HCT116 (cell line): ENCODE data around the gene ACMSD. TPM values are rescaled to one million over a fixed set of nuclear protein-coding genes. Genes with fewer than 3 reads are reported as not detected.

Experiments used
- ATAC-seq: fragments of 200-7000 bp; cut with Tn5 transposase; 2 replicates; pipeline ENCODE4 v1.9.1; 2020; ENCODE audit warnings: mild to moderate bottlenecking, moderate library complexity
- BruUV-seq: library from RNA; stranded (reverse); fragments of 400-500 nt; replicated peaks from 2 replicates; lab custom pipeline; 2021; lab: Mats Ljungman, UMichigan
- CTCF ChIA-PET: fragments of 300-600 bp; sonication (Branson Sonifier 250); formaldehyde crosslinking; loops from one replicate; lab custom pipeline; 2021; ENCODE audit warnings: antibody characterized with exemption; lab: Charles Lee
- POLR2A ChIA-PET: fragments of 300-600, 350-600 bp; sonication (Branson Sonifier 250); formaldehyde crosslinking; loops from one replicate; lab custom pipeline; 2021; ENCODE audit warnings: antibody characterized with exemption; lab: Charles Lee
- RAD21 ChIA-PET, 2 experiments: fragments of 300-600 bp; sonication (Branson Sonifier 250); formaldehyde crosslinking; loops; one replicate each; lab custom pipeline; 2023; ENCODE audit warnings: low total read pairs in 2 of 2; ENCODE audit not compliant: uncharacterized antibody in 2 of 2, unreplicated experiment in 2 of 2, low non-redundant PET in 1 of 2; lab: Charles Lee
- DNase-seq: peaks from one replicate; pipeline ENCODE4 v3.0.0-alpha.2; 2010; ENCODE audit warnings: low read depth, low spot score
- H2AFZ ChIP-seq: fragments of 200-600 bp; shearing (Covaris generic), sonication (generic); 2 replicates; pipeline ENCODE4 v1.6.1; 2017; ENCODE audit warnings: low read depth, mixed run types, mixed read lengths, antibody characterized with exemption, low read length; ENCODE audit not compliant: poor library complexity, severe bottlenecking
- H3K27ac ChIP-seq: 2 replicates; pipeline ENCODE4 v1.5.1; 2012; ENCODE audit warnings: low read depth, low read length
- H3K27me3 ChIP-seq: fragments of 200-600 bp; sonication (generic); 2 replicates; pipeline ENCODE4 v1.6.1; 2016; ENCODE audit warnings: mixed run types, low read length, mixed read lengths; ENCODE audit not compliant: insufficient read depth
- H3K36me3 ChIP-seq, 2 experiments: fragments of 200-500 bp in 1 of 2; fragments of 200-600 bp in 1 of 2; sonication (Bioruptor generic) in 1 of 2; sonication (generic) in 1 of 2; 2 replicates each; pipeline versions ENCODE4 v1.5.1 to v1.6.1; 2014 to 2016; ENCODE audit warnings: low read length in 2 of 2, inconsistent platforms in 1 of 2, mixed read lengths in 1 of 2, mixed run types in 1 of 2; ENCODE audit not compliant: insufficient read depth in 2 of 2, control insufficient read depth in 1 of 2
- H3K4me1 ChIP-seq, 2 experiments: fragments of 200-600 bp in 1 of 2; sonication (generic) in 1 of 2; 2 replicates each; pipeline versions ENCODE4 v1.5.1 to v1.6.1; 2012 to 2017; ENCODE audit warnings: low read length in 2 of 2, inconsistent platforms in 1 of 2, mild to moderate bottlenecking in 1 of 2, mixed read lengths in 1 of 2, mixed run types in 1 of 2, moderate library complexity in 1 of 2; ENCODE audit not compliant: insufficient read depth in 2 of 2, control insufficient read depth in 1 of 2
- H3K4me2 ChIP-seq: fragments of 200-600 bp; sonication (generic); 2 replicates; pipeline ENCODE4 v1.6.1; 2017; ENCODE audit warnings: mixed run types, low read length, mixed read lengths
- H3K4me3 ChIP-seq, 2 experiments: fragments of 200-600 bp in 1 of 2; sonication (generic) in 1 of 2; replicated peaks in 1 of 2; 2 replicates each; pipeline ENCODE4 v1.5.1; 2011 to 2016; ENCODE audit warnings: low read length in 2 of 2, control low read depth in 1 of 2, low read depth in 1 of 2, mild to moderate bottlenecking in 1 of 2, mixed read lengths in 1 of 2, mixed run types in 1 of 2
- H3K79me2 ChIP-seq: fragments of 200-600 bp; sonication (generic); 2 replicates; pipeline ENCODE4 v1.6.1; 2017; ENCODE audit warnings: mild to moderate bottlenecking, mixed run types, low read length, moderate library complexity, mixed read lengths; ENCODE audit not compliant: insufficient read depth
- H3K9ac ChIP-seq: fragments of 200-600 bp; sonication (generic); 2 replicates; pipeline ENCODE4 v1.6.1; 2016; ENCODE audit warnings: low read length, mixed read lengths
- H3K9me2 ChIP-seq: fragments of 200-600 bp; sonication (generic), shearing (Covaris generic); 2 replicates; pipeline ENCODE4 v1.6.1; 2017; ENCODE audit warnings: mixed run types, mild to moderate bottlenecking, moderate library complexity; ENCODE audit not compliant: insufficient read depth
- H3K9me3 ChIP-seq, 2 experiments: fragments of 200-500 bp in 1 of 2; fragments of 200-600 bp in 1 of 2; sonication (Bioruptor generic) in 1 of 2; sonication (generic) in 1 of 2; 2 replicates each; pipeline ENCODE4 v1.6.1; 2014 to 2017; ENCODE audit warnings: low read length in 2 of 2, mixed read lengths in 2 of 2, inconsistent platforms in 1 of 2, low read depth in 1 of 2, mild to moderate bottlenecking in 1 of 2, mixed run types in 1 of 2, moderate library complexity in 1 of 2; ENCODE audit not compliant: control insufficient read depth in 1 of 2, insufficient read depth in 1 of 2
- H4K20me1 ChIP-seq: fragments of 200-600 bp; sonication (generic), shearing (Covaris generic); 2 replicates; pipeline ENCODE4 v1.6.1; 2017; ENCODE audit warnings: mixed run types, mild to moderate bottlenecking, moderate library complexity; ENCODE audit not compliant: insufficient read depth
- EZH2phosphoT487 ChIP-seq: fragments of 200-600 bp; IDR thresholded peaks from 2 replicates; pipeline ENCODE4 v1.6.1; 2018; ENCODE audit warnings: antibody characterized with exemption, borderline replicate concordance
- TCF7L2 ChIP-seq: IDR thresholded peaks from 2 replicates; pipeline ENCODE4 v1.7.0; 2011; ENCODE audit warnings: borderline replicate concordance, inconsistent platforms; ENCODE audit not compliant: insufficient read depth, insufficient read length; ENCODE audit errors: extremely low read depth
- intact Hi-C: fragments of 100-400 bp; cut with micrococcal nuclease; formaldehyde crosslinking; loops from 2 replicates; pipeline ENCODE4 v1.10.0; 2022
- total RNA-seq: library from RNA; stranded (reverse); gene quantifications from one replicate; pipeline ENCODE4 v1.2.1, GENCODE V29; 2021; ENCODE audit not compliant: unreplicated experiment

Gene ACMSD
- total RNA-seq, 1 experiment from 2014 or later: not detected

- H3K9me3 ChIP-seq: no peaks in the 10 kb centered on the region
- CTCF ChIA-PET: no interaction called here
- H3K4me3 ChIP-seq: no peak overlapping the region
- intact Hi-C loops: no loop called here
- no peaks in the 10 kb centered on the region for H3K9me2 ChIP-seq
- DNase-seq (no peak), ATAC-seq (no peak)
- H3K36me3 ChIP-seq: no peaks in the 10 kb centered on the region
- H3K4me1 ChIP-seq: no peaks in the 10 kb centered on the region
- H2AFZ ChIP-seq: no peak overlapping the region
- H3K9ac ChIP-seq: no peak overlapping the region
- BruUV-seq: no TSS peak
- no peaks in the 10 kb centered on the region for H3K27me3 ChIP-seq
- no peaks in the 10 kb centered on the region for H4K20me1 ChIP-seq
- RAD21 ChIA-PET: no interaction called here
- no peaks in the 10 kb centered on the region for H3K79me2 ChIP-seq
- H3K27ac ChIP-seq: no peak overlapping the region
- no peak for TF ChIP-seq EZH2phosphoT487
- H3K4me2 ChIP-seq: no peak overlapping the region
- POLR2A ChIA-PET: no interaction called here
These were observed 24.3 kb downstream of the ACMSD start for GRCh38 chr2:134862674-134863073.

GRCh38 chr2:134863446-134863845 lies 25.0 kb downstream of the ACMSD start:
- Histone ChIP-seq H3K9me2 (no peaks in the 10 kb centered on the region), H3K27me3 (no peaks in the 10 kb centered on the region), H3K4me2 (no peak overlapping the region), H3K27ac (no peak overlapping the region), H3K79me2 (no peaks in the 10 kb centered on the region), H4K20me1 (no peaks in the 10 kb centered on the region), H3K4me3 (no peak overlapping the region), H3K4me1 (no peaks in the 10 kb centered on the region), H3K36me3 (no peaks in the 10 kb centered on the region), H3K9me3 (no peaks in the 10 kb centered on the region), H3K9ac (no peak overlapping the region), H2AFZ (no peak overlapping the region)
- intact Hi-C loops: no loop called here
- no peak for TF ChIP-seq TCF7L2
- RAD21 ChIA-PET: no interaction called here
- DNase-seq (no peak), ATAC-seq (no peak)
- POLR2A ChIA-PET: no interaction called here
- no TSS peak for BruUV-seq
- CTCF ChIA-PET: no interaction called here
